HEK293 (cell line): ENCODE measurements around the gene ZSWIM6.

Experiments
- CTCF ChIA-PET: fragments of 350-600 bp; formaldehyde crosslinking; extraction: SDS; loops from one replicate; lab custom pipeline; 2021; ENCODE audit warnings: antibody characterized with exemption; lab: Yijun Ruan, JAX
- POLR2A ChIA-PET: fragments of 300-600 bp; formaldehyde crosslinking; extraction: SDS; loops from one replicate; lab custom pipeline; 2020; ENCODE audit warnings: antibody characterized with exemption, inconsistent platforms; lab: Yijun Ruan, JAX
- H3K27ac ChIP-seq: fragments of 200-500 bp; sonication (Bioruptor generic); 2 replicates; pipeline ENCODE4 v1.5.1; 2014; ENCODE audit warnings: low read depth, low read length, control low read depth, inconsistent platforms; ENCODE audit errors: extremely low read depth
- H3K36me3 ChIP-seq, 2 experiments: fragments of 200-500 bp in 1 of 2; sonication (Bioruptor generic) in 1 of 2; 1 replicate in 1 of 2; 2 replicates in 1 of 2; pipeline ENCODE4 v1.5.1; 2014 to 2017; ENCODE audit warnings: inconsistent platforms in 2 of 2, low read length in 2 of 2; ENCODE audit not compliant: control insufficient read depth in 2 of 2, insufficient read depth in 1 of 2
- H3K4me1 ChIP-seq: fragments of 200-500 bp; sonication (Bioruptor generic); 2 replicates; pipeline ENCODE4 v1.5.1; 2014; ENCODE audit warnings: mild to moderate bottlenecking, low read length, inconsistent platforms; ENCODE audit not compliant: control insufficient read depth, insufficient read depth
- H3K4me3 ChIP-seq: 2 replicates; pipeline ENCODE4 v1.5.1; 2011; ENCODE audit warnings: low read depth, mild to moderate bottlenecking, control low read depth, low read length, moderate library complexity
- H3K9me3 ChIP-seq: fragments of 200-500 bp; sonication (Bioruptor generic); 2 replicates; pipeline ENCODE4 v1.5.1; 2014; ENCODE audit warnings: low read depth, low read length, inconsistent platforms; ENCODE audit not compliant: control insufficient read depth, insufficient read depth
- AEBP2 ChIP-seq: fragments of 450-650 bp; formaldehyde crosslinking; IDR thresholded peaks from 2 replicates; pipeline ENCODE4 v1.5.1; 2016; ENCODE audit warnings: missing biosample characterization, missing genetic modification characterization, borderline replicate concordance
- GLI4 ChIP-seq: fragments of 450-650 bp; formaldehyde crosslinking; IDR thresholded peaks from 2 replicates; pipeline ENCODE4 v1.5.1; 2016; ENCODE audit warnings: missing biosample characterization, missing genetic modification characterization
- HOXA7 ChIP-seq: sonication (generic); formaldehyde crosslinking; IDR thresholded peaks from 2 replicates; pipeline ENCODE4 v1.8.1; 2022; ENCODE audit warnings: missing genetic modification reagents, borderline replicate concordance
- HOXD13 ChIP-seq: sonication (generic); formaldehyde crosslinking; IDR thresholded peaks from 2 replicates; pipeline ENCODE4 v1.8.0; 2022; ENCODE audit warnings: missing genetic modification reagents, borderline replicate concordance
- KLF1 ChIP-seq: fragments of 450-650 bp; formaldehyde crosslinking; IDR thresholded peaks from 2 replicates; pipeline ENCODE4 v1.5.1; 2016; ENCODE audit warnings: missing biosample characterization, missing genetic modification characterization
- MEIS1 ChIP-seq: sonication (generic); formaldehyde crosslinking; IDR thresholded peaks from 2 replicates; pipeline ENCODE4 v1.8.1; 2022; ENCODE audit warnings: missing genetic modification reagents, mild to moderate bottlenecking, borderline replicate concordance
- PRDM6 ChIP-seq: fragments of 450-650 bp; formaldehyde crosslinking; IDR thresholded peaks from 2 replicates; pipeline ENCODE4 v1.5.1; 2017; ENCODE audit warnings: missing biosample characterization, missing genetic modification characterization
- WT1 ChIP-seq: fragments of 450-650 bp; formaldehyde crosslinking; IDR thresholded peaks from 2 replicates; pipeline ENCODE4 v1.5.1; 2016; ENCODE audit warnings: missing biosample characterization, missing genetic modification characterization
- YY1 ChIP-seq: fragments of 450-650 bp; formaldehyde crosslinking; IDR thresholded peaks from 2 replicates; pipeline ENCODE4 v1.5.1; 2018; ENCODE audit warnings: missing biosample characterization, missing genetic modification characterization
- YY2 ChIP-seq: fragments of 450-650 bp; formaldehyde crosslinking; IDR thresholded peaks from 2 replicates; pipeline ENCODE4 v1.5.1; 2016; ENCODE audit warnings: missing biosample characterization, missing genetic modification characterization
- ZFP41 ChIP-seq: fragments of 450-650 bp; formaldehyde crosslinking; IDR thresholded peaks from 2 replicates; pipeline ENCODE4 v1.5.1; 2016; ENCODE audit warnings: missing biosample characterization, missing genetic modification characterization, borderline replicate concordance
- ZIC2 ChIP-seq: fragments of 450-650 bp; formaldehyde crosslinking; IDR thresholded peaks from 2 replicates; pipeline ENCODE4 v1.5.1; 2016; ENCODE audit warnings: missing biosample characterization, missing genetic modification characterization
- ZNF10 ChIP-seq: fragments of 450-650 bp; formaldehyde crosslinking; IDR thresholded peaks from 2 replicates; pipeline ENCODE4 v1.5.1; 2017; ENCODE audit warnings: missing biosample characterization, missing genetic modification characterization
- ZNF112 ChIP-seq: fragments of 450-650 bp; formaldehyde crosslinking; IDR thresholded peaks from 2 replicates; pipeline ENCODE4 v1.5.0; 2017; ENCODE audit warnings: missing biosample characterization, missing genetic modification characterization
- ZNF23 ChIP-seq: fragments of 450-650 bp; formaldehyde crosslinking; IDR thresholded peaks from 2 replicates; pipeline ENCODE4 v1.5.1; 2016; ENCODE audit warnings: missing biosample characterization, missing genetic modification characterization, borderline replicate concordance
- ZNF350 ChIP-seq: fragments of 450-650 bp; formaldehyde crosslinking; IDR thresholded peaks from 2 replicates; pipeline ENCODE4 v1.5.0; 2017; ENCODE audit warnings: missing biosample characterization, mild to moderate bottlenecking, missing genetic modification characterization
- ZNF366 ChIP-seq: fragments of 450-650 bp; formaldehyde crosslinking; conservative IDR thresholded peaks from 2 replicates; pipeline ENCODE4 v1.5.1; 2016; ENCODE audit warnings: missing biosample characterization, missing genetic modification characterization
- ZNF596 ChIP-seq: fragments of 450-650 bp; IDR thresholded peaks from 2 replicates; pipeline ENCODE4 v1.5.0; 2018; ENCODE audit warnings: missing biosample characterization, mild to moderate bottlenecking, missing genetic modification characterization, moderate library complexity
- ZNF600 ChIP-seq: fragments of 450-650 bp; formaldehyde crosslinking; IDR thresholded peaks from 2 replicates; pipeline ENCODE4 v1.5.1; 2016; ENCODE audit warnings: missing biosample characterization, missing genetic modification characterization
- ZNF747 ChIP-seq: fragments of 450-650 bp; formaldehyde crosslinking; IDR thresholded peaks from 2 replicates; pipeline ENCODE4 v1.5.1; 2016; ENCODE audit warnings: missing biosample characterization, missing genetic modification characterization
- ZNF768 ChIP-seq: fragments of 450-650 bp; formaldehyde crosslinking; IDR thresholded peaks from 2 replicates; pipeline ENCODE4 v1.5.1; 2018; ENCODE audit warnings: missing biosample characterization, mild to moderate bottlenecking, missing genetic modification characterization
- ZNF837 ChIP-seq: fragments of 450-650 bp; formaldehyde crosslinking; IDR thresholded peaks from 2 replicates; pipeline ENCODE4 v1.5.1; 2016; ENCODE audit warnings: missing biosample characterization, missing genetic modification characterization
- ZSCAN4 ChIP-seq: fragments of 450-650 bp; formaldehyde crosslinking; IDR thresholded peaks from 2 replicates; pipeline ENCODE4 v1.5.1; 2017; ENCODE audit warnings: missing biosample characterization, missing genetic modification characterization
- TF ChIP-seq, protein P1 (sequence below): fragments of 450-650 bp; formaldehyde crosslinking; IDR thresholded peaks from 2 replicates; pipeline ENCODE4 v1.5.1; 2016; ENCODE audit warnings: missing biosample characterization, missing genetic modification characterization
- TF ChIP-seq, protein P2 (sequence below): fragments of 450-650 bp; formaldehyde crosslinking; IDR thresholded peaks from 2 replicates; pipeline ENCODE4; 2016; ENCODE audit warnings: missing biosample characterization, missing genetic modification characterization

ZSWIM6 gene

GRCh38 chr5:61464512-61464911 is 132.5 kb downstream of the ZSWIM6 start (continued):
- TF ChIP-seq HOXD13 (no peak), ZNF596 (tag by site-specific recombination) (no peak), ZNF837 (tag by site-specific recombination) (no peak), ZNF23 (tag by site-specific recombination) (no peak), MEIS1 (no peak), HOXA7 (CRISPR knock-in tag) (no peak), ZNF768 (tag by site-specific recombination) (no peak), ZNF747 (no peak), ZFP41 (tag by site-specific recombination) (no peak), ZNF112 (tag by site-specific recombination) (no peak), YY1 (tag by site-specific recombination) (no peak), GLI4 (no peak)

- ChIA-PET CTCF (no interaction called here), POLR2A (no interaction called here)
- no peak overlapping the region for H3K27ac ChIP-seq
- H3K4me3 ChIP-seq: no peak overlapping the region
- peaks cover 37% of the 10 kb centered on the region for H3K4me1 ChIP-seq
- TF ChIP-seq AEBP2 (no peak), PRDM6 (no peak), ZNF350 (tag by site-specific recombination) (no peak), KLF1 (tag by site-specific recombination) (no peak)
- TF ChIP-seq, protein P1, sequence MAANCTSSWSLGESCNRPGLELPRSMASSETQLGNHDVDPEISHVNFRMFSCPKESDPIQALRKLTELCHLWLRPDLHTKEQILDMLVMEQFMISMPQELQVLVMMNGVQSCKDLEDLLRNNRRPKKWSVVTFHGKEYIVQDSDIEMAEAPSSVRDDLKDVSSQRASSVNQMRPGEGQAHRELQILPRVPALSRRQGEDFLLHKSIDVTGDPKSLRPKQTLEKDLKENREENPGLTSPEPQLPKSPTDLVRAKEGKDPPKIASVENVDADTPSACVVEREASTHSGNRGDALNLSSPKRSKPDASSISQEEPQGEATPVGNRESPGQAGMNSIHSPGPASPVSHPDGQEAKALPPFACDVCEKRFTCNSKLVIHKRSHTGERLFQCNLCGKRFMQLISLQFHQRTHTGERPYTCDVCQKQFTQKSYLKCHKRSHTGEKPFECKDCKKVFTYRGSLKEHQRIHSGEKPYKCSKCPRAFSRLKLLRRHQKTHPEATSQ (tag by site-specific recombination): no peak
- no peaks in the 10 kb centered on the region for H3K36me3 ChIP-seq
- H3K9me3 ChIP-seq: no peaks in the 10 kb centered on the region
These were observed 133.0 kb downstream of the ZSWIM6 start for GRCh38 chr5:61465066-61465465.

GRCh38 chr5:61465496-61465895 is 133.4 kb downstream of the ZSWIM6 start:
- Histone ChIP-seq H3K9me3 (no peaks in the 10 kb centered on the region), H3K36me3 (no peaks in the 10 kb centered on the region), H3K27ac (no peak overlapping the region), H3K4me3 (no peak overlapping the region)
- POLR2A ChIA-PET: no interaction called here
- TF ChIP-seq ZNF768 (tag by site-specific recombination) (no peak), ZNF366 (tag by site-specific recombination) (no peak), ZIC2 (tag by site-specific recombination) (no peak), ZNF747 (no peak), WT1 (tag by site-specific recombination) (no peak), HOXD13 (no peak), ZNF10 (tag by site-specific recombination) (no peak), ZNF600 (no peak), YY2 (tag by site-specific recombination) (no peak), ZSCAN4 (tag by site-specific recombination) (no peak)
- TF ChIP-seq, protein P2, sequence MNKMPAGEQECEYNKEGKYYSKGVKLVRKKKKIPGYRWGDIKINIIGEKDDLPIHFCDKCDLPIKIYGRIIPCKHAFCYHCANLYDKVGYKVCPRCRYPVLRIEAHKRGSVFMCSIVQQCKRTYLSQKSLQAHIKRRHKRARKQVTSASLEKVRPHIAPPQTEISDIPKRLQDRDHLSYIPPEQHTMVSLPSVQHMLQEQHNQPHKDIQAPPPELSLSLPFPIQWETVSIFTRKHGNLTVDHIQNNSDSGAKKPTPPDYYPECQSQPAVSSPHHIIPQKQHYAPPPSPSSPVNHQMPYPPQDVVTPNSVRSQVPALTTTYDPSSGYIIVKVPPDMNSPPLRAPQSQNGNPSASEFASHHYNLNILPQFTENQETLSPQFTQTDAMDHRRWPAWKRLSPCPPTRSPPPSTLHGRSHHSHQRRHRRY (tag by site-specific recombination): no peak
- TF ChIP-seq, all 188 proteins: peak for 0
- CTCF ChIA-PET: no interaction called here
- peaks cover 33% of the 10 kb centered on the region for H3K4me1 ChIP-seq
